ENCODE results near the gene ELAPOR2.
A peak's percentile ranks its signal among the peaks of the same experiment; 100 is the strongest.

Gene ELAPOR2

DNA sequence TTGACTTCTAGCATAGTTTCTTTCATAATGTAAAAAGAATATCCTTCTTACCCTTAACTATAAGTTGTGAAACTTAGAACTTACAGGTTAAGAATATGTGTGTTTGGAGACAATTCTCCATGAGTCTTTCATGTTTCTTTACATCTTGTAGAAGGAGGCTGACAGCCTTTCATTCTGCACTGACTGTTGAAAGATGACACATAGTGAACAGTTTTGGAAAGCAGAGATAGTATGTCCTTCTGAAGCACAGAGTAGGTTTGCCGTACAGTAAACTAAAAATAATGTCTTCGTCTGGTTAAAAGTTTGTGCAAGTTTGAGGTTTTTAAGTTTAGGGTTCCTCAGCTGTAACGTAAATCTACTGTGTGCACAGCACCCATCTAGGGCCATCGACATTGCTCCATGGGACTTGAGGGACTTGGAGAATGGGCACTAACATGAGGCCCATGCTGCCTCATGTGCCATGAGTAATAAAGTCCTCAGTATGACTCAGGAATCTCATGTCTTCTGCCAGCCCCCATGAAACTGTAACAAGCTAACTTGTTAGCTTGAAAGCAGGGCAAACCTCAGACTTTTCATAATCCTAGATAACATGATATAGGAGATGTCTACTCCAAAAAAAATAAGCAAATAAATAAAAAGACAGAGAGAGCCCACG, 24.5 kb upstream of the ELAPOR2 start:
- no peak overlapping the region for H3K4me3 ChIP-seq (ENCODE audit: insufficient read depth, low read depth, low read length, poor library complexity, severe bottlenecking)
- no peaks in the 10 kb centered on the region for H3K27me3 ChIP-seq (replicated peaks; ENCODE audit: control insufficient read depth, insufficient read depth, low read length, poor library complexity, severe bottlenecking)
- H3K4me1 ChIP-seq (ENCODE audit: control insufficient read depth, insufficient read depth, low read length, poor library complexity, severe bottlenecking): no peaks in the 10 kb centered on the region
- no peak for DNase-seq
- H3K36me3 ChIP-seq (ENCODE audit: control insufficient read depth, insufficient read depth, low read length): no peaks in the 10 kb centered on the region
- H3K27ac ChIP-seq (ENCODE audit: insufficient read depth, low read length, poor library complexity, severe bottlenecking): no peak overlapping the region
- no peaks in the 10 kb centered on the region for H3K9me3 ChIP-seq (ENCODE audit: control insufficient read depth, low read length)

DNA sequence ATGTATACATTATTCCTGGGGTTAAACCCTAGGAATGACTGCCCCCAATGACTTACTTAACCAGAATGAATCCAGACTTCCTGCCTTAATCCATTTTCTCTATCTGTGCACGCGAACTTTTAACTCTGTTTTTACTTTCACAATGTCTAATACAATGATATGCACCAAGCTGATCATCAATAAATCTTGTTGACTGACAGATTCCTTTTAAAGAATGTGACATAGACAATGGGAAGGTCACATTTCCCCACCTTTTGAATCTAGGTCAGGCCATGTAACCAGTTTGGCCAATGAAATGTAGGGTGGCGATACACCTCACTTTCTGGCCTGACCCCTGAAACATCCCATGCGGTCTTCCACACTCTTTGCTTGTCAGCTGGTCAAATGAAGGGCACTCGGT, 23.2 kb upstream of the ELAPOR2 start:
- no peak overlapping the region for H3K27ac ChIP-seq (ENCODE audit: insufficient read depth, low read length, poor library complexity, severe bottlenecking)
- H3K36me3 ChIP-seq (ENCODE audit: control insufficient read depth, insufficient read depth, low read length): no peaks in the 10 kb centered on the region

DNA sequence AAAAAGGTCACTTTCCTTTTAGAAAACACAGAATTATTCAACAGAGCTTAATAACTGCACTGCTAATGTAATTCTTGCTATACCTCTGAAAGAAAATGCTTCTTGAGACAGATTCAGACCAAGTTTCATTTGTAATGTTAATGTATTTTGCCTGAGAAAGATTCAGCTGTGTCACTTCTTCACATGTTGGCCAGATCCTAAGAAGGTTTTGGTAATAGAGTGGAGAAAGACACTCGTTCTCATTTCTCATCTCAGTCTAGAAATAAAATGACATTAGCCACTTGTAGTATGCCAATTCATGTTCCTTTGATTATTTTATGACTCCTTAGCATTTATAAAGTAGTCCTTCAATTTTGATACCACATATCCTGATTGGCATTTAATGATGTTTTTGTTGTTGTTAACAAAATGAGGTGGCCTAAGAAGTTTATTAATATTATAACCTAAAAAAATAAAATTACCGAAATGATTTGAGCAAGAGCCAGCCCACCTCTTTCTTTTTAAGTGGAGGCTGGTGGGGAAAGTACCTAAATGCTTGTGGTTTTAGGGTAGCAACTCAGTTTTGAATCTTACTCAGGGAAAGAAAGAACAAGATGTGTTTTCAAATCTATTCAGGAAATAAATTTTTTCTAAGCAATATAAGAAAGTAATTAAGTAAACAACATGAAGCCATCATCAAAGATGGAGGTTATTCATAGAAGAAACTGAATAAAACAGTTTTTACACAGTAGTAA, 16.4 kb upstream of the ELAPOR2 start:
- H3K9me3 ChIP-seq (ENCODE audit: control insufficient read depth, low read length): no peaks in the 10 kb centered on the region
- no peaks in the 10 kb centered on the region for H3K27me3 ChIP-seq (replicated peaks; ENCODE audit: control insufficient read depth, insufficient read depth, low read length, poor library complexity, severe bottlenecking)
- no peak overlapping the region for H3K27ac ChIP-seq (ENCODE audit: insufficient read depth, low read length, poor library complexity, severe bottlenecking)
- H3K4me3 ChIP-seq (ENCODE audit: insufficient read depth, low read depth, low read length, poor library complexity, severe bottlenecking): no peak overlapping the region
- no peaks in the 10 kb centered on the region for H3K36me3 ChIP-seq (ENCODE audit: control insufficient read depth, insufficient read depth, low read length)
- DNase-seq: no peak
- H3K4me1 ChIP-seq (ENCODE audit: control insufficient read depth, insufficient read depth, low read length, poor library complexity, severe bottlenecking): no peaks in the 10 kb centered on the region

More for the DNA sequence above, 23.2 kb upstream of the ELAPOR2 start:
- DNase-seq: no peak
- no peaks in the 10 kb centered on the region for H3K27me3 ChIP-seq (replicated peaks; ENCODE audit: control insufficient read depth, insufficient read depth, low read length, poor library complexity, severe bottlenecking)
- no peaks in the 10 kb centered on the region for H3K9me3 ChIP-seq (ENCODE audit: control insufficient read depth, low read length)
- H3K4me1 ChIP-seq (ENCODE audit: control insufficient read depth, insufficient read depth, low read length, poor library complexity, severe bottlenecking): no peaks in the 10 kb centered on the region
- no peak overlapping the region for H3K4me3 ChIP-seq (ENCODE audit: insufficient read depth, low read depth, low read length, poor library complexity, severe bottlenecking)

DNA sequence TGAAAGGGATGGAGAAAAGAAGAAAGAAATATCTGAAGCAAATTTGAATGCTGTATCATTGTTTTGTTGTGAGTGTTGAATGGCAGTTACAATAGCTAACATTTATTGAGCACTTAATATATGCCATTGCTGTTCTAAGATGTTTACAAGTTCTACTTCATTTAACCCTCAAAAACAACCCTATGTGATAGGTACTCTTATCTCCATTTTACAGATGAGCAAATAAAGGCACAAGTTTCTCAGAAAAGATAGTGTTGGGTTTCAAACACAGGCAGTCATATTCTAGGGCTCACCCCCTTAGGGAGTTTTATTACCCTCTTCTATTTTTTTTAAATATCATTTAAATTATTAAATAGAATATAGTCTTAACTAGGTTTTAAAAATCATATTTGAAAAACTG, 8.3 kb upstream of the ELAPOR2 start:
- Histone ChIP-seq H3K9me3 (ENCODE audit: control insufficient read depth, low read length) (no peaks in the 10 kb centered on the region), H3K27ac (ENCODE audit: insufficient read depth, low read length, poor library complexity, severe bottlenecking) (no peak overlapping the region), H3K36me3 (ENCODE audit: control insufficient read depth, insufficient read depth, low read length) (no peaks in the 10 kb centered on the region), H3K4me3 (ENCODE audit: insufficient read depth, low read depth, low read length, poor library complexity, severe bottlenecking) (no peak overlapping the region), H3K27me3 (replicated peaks; ENCODE audit: control insufficient read depth, insufficient read depth, low read length, poor library complexity, severe bottlenecking) (no peaks in the 10 kb centered on the region), H3K4me1 (ENCODE audit: control insufficient read depth, insufficient read depth, low read length, poor library complexity, severe bottlenecking) (no peaks in the 10 kb centered on the region)
- DNase-seq: no peak

DNA sequence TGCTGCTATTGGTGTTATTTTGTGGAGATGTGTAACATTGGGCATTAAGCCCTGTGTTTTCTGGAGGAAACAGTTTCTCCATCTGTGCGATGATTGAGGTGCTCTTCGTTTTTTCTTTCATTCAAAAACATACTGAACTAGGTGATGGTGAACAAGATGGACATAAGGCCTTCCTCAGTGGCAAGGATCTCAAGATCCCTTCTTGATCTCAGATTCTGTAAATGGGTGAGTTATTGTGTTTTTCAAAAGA, 759 bp upstream of the ELAPOR2 start:
- Histone ChIP-seq H3K9me3 (ENCODE audit: control insufficient read depth, low read length) (no peaks in the 10 kb centered on the region), H3K27ac (ENCODE audit: insufficient read depth, low read length, poor library complexity, severe bottlenecking) (peak overlapping the region; percentile 21), H3K4me3 (ENCODE audit: insufficient read depth, low read depth, low read length, poor library complexity, severe bottlenecking) (peak overlapping the region; percentile 59), H3K27me3 (replicated peaks; ENCODE audit: control insufficient read depth, insufficient read depth, low read length, poor library complexity, severe bottlenecking) (no peaks in the 10 kb centered on the region), H3K4me1 (ENCODE audit: control insufficient read depth, insufficient read depth, low read length, poor library complexity, severe bottlenecking) (no peaks in the 10 kb centered on the region), H3K36me3 (ENCODE audit: control insufficient read depth, insufficient read depth, low read length) (no peaks in the 10 kb centered on the region)
- DNase-seq: no peak

DNA sequence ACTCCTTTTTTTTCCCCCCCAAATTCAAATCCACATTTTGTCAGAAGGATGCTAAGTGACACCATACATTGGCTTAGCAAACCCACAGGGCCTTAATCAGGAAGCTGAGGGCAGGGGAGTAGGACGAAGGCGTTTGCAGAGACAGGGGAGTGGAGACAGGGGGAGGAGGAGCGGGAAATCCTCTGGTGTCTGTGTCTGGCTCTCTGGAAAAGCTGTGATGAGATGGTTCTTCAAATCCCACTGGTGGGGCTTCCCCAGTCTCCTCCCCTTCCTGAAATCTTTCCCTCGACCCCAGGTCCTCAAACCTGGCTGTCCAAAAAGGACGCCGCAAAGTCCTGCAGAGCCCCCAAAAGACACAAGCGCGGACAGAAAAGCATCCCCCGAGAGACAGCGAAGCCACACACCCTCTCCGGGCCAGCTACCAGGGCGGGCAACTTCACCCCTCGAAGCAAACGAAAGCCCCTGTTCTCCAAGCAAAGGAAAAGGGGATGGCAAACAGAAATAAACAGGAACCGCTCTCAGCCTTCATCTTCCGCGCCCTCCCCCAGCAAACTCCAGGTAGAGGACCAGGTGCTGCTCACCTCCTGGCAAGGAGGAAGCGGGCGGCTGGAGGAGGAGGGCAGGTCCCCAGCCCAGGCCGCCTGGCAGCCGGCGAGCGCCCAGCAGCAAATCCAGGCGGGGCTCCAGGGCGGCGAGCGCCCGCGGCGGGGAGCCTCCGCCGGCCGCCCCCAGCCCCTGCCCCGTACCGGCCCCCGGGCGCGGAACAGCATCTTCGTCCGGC, 520 bp downstream of the ELAPOR2 start:
- DNase-seq: peak; percentile 4 to 18 (median 10)
- peak overlapping the region; percentile 11 for H3K27ac ChIP-seq (ENCODE audit: insufficient read depth, low read length, poor library complexity, severe bottlenecking)
- no peaks in the 10 kb centered on the region for H3K9me3 ChIP-seq (ENCODE audit: control insufficient read depth, low read length)
- no peaks in the 10 kb centered on the region for H3K27me3 ChIP-seq (replicated peaks; ENCODE audit: control insufficient read depth, insufficient read depth, low read length, poor library complexity, severe bottlenecking)
- H3K4me3 ChIP-seq (ENCODE audit: insufficient read depth, low read depth, low read length, poor library complexity, severe bottlenecking): peak overlapping the region; percentile 63
- H3K4me1 ChIP-seq (ENCODE audit: control insufficient read depth, insufficient read depth, low read length, poor library complexity, severe bottlenecking): no peaks in the 10 kb centered on the region
- H3K36me3 ChIP-seq (ENCODE audit: control insufficient read depth, insufficient read depth, low read length): no peaks in the 10 kb centered on the region

DNA sequence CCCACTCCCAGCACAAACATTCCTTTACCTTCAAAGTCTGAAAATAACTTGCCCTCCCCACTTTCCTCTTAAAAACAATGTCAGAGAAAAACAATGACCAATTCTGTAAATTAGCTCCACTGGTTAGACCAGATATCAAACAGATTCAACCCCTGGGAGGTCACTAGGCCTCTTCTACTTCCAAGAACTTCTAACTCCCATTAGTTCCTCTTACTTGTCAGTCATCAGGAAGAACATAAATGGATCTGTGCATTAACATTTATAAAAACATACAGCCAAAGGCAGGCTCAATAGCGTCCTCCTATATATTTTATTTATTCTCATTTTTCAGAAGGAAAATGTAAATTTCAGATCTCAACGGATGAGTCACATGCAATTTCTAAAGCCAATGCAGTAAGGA, 2.2 kb downstream of the ELAPOR2 start:
- Histone ChIP-seq H3K9me3 (ENCODE audit: control insufficient read depth, low read length) (no peaks in the 10 kb centered on the region), H3K4me3 (ENCODE audit: insufficient read depth, low read depth, low read length, poor library complexity, severe bottlenecking) (no peak overlapping the region), H3K4me1 (ENCODE audit: control insufficient read depth, insufficient read depth, low read length, poor library complexity, severe bottlenecking) (no peaks in the 10 kb centered on the region), H3K27me3 (replicated peaks; ENCODE audit: control insufficient read depth, insufficient read depth, low read length, poor library complexity, severe bottlenecking) (no peaks in the 10 kb centered on the region), H3K36me3 (ENCODE audit: control insufficient read depth, insufficient read depth, low read length) (no peaks in the 10 kb centered on the region), H3K27ac (ENCODE audit: insufficient read depth, low read length, poor library complexity, severe bottlenecking) (no peak overlapping the region)
- DNase-seq: no peak

DNA sequence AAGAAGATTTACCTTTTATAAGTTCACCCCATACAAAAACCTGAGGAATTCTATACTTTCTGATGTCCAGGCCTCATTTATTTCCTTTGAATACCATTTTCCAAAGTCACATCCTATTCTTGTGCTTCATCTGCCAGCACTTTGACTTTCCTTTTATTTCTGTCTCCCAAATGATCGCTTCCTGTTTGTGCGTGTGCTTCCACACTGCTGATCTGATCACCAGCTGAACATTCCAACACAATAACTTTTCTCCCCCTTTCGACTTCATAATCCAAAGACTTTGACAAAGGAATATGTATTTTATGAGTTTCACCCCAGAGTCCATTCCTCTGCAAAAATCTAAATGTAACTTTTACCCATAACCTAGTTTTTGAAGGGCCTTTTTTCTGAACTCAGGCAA, 3.1 kb downstream of the ELAPOR2 start:
- no peak for DNase-seq
- Histone ChIP-seq H3K27me3 (replicated peaks; ENCODE audit: control insufficient read depth, insufficient read depth, low read length, poor library complexity, severe bottlenecking) (no peaks in the 10 kb centered on the region), H3K4me3 (ENCODE audit: insufficient read depth, low read depth, low read length, poor library complexity, severe bottlenecking) (no peak overlapping the region), H3K4me1 (ENCODE audit: control insufficient read depth, insufficient read depth, low read length, poor library complexity, severe bottlenecking) (no peaks in the 10 kb centered on the region), H3K27ac (ENCODE audit: insufficient read depth, low read length, poor library complexity, severe bottlenecking) (no peak overlapping the region), H3K36me3 (ENCODE audit: control insufficient read depth, insufficient read depth, low read length) (no peaks in the 10 kb centered on the region), H3K9me3 (ENCODE audit: control insufficient read depth, low read length) (no peaks in the 10 kb centered on the region)

DNA sequence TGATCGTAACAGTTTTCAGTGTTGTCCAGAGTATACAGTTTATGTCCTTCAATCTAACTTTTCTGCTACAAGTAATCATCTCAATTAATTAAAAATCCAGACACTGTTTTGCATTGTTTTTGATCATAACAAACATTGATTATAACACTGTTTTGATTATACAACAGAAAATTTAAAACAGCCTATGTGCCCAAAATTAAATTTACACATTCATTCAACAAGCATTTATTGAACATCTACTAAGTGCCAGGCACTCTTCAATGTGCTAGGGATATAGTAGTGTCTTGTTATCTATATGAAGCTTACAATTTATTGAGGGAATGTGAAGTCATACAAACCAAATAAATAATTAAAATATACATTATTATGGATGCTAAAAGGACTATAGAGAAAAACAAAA, 10.6 kb downstream of the ELAPOR2 start:
- Histone ChIP-seq H3K4me1 (ENCODE audit: control insufficient read depth, insufficient read depth, low read length, poor library complexity, severe bottlenecking) (no peaks in the 10 kb centered on the region), H3K4me3 (ENCODE audit: insufficient read depth, low read depth, low read length, poor library complexity, severe bottlenecking) (no peak overlapping the region), H3K27me3 (replicated peaks; ENCODE audit: control insufficient read depth, insufficient read depth, low read length, poor library complexity, severe bottlenecking) (no peaks in the 10 kb centered on the region), H3K9me3 (ENCODE audit: control insufficient read depth, low read length) (no peaks in the 10 kb centered on the region), H3K36me3 (ENCODE audit: control insufficient read depth, insufficient read depth, low read length) (no peaks in the 10 kb centered on the region), H3K27ac (ENCODE audit: insufficient read depth, low read length, poor library complexity, severe bottlenecking) (no peak overlapping the region)
- DNase-seq: no peak

DNA sequence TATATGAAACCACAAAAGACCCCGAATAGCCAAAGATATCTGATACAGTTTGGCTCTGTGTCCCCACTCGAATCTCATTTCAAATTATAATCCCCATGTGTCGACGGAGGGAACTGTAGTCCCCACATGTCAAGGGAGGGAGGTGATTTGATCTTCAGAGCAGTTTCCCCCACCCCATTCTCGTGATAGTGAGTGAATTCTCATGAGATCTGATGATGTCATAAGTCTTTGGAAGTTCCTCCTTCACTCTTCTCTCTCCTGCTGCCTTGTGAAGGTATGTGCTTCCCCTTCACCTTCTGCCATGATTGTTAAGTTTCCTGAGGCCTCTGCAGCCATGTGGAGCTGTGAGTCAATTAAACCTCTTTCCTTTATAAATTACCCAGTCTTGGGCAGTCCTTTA, 13.0 kb downstream of the ELAPOR2 start:
- Histone ChIP-seq H3K9me3 (ENCODE audit: control insufficient read depth, low read length) (no peaks in the 10 kb centered on the region), H3K27me3 (replicated peaks; ENCODE audit: control insufficient read depth, insufficient read depth, low read length, poor library complexity, severe bottlenecking) (no peaks in the 10 kb centered on the region), H3K4me3 (ENCODE audit: insufficient read depth, low read depth, low read length, poor library complexity, severe bottlenecking) (no peak overlapping the region), H3K27ac (ENCODE audit: insufficient read depth, low read length, poor library complexity, severe bottlenecking) (no peak overlapping the region), H3K36me3 (ENCODE audit: control insufficient read depth, insufficient read depth, low read length) (no peaks in the 10 kb centered on the region), H3K4me1 (ENCODE audit: control insufficient read depth, insufficient read depth, low read length, poor library complexity, severe bottlenecking) (no peaks in the 10 kb centered on the region)
- no peak for DNase-seq
